NCI-H82 (cell line): ENCODE data around the gene RASL11B.

Experiments
- DNase-seq: peaks from one replicate; lab custom pipeline; 2025; lab: John Stamatoyannopoulos, UW

RASL11B gene

GRCh38 chr4:52914051-52914605 lies 52.0 kb downstream of the RASL11B start:
- no peak for DNase-seq

DNA sequence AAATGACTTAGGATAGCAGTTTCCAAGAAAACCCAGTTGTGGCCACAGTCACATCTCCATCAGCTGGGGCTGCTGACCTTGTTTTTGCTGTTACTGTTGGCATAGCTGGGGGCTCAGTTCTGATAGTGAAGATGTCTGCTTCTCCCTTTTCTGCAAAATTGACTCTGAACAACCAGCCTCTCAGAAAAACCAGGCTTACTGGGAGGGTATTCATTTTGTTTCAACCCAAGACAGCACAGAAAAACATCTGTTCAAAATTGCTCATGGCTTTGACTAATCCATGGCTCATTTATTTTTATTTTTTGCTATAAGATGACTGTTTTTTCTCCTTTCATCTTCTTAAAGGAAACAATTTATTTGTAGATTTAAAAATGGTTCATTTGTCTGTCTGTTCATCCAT lies 53.1 kb downstream of the RASL11B start:
- no peak for DNase-seq

DNA sequence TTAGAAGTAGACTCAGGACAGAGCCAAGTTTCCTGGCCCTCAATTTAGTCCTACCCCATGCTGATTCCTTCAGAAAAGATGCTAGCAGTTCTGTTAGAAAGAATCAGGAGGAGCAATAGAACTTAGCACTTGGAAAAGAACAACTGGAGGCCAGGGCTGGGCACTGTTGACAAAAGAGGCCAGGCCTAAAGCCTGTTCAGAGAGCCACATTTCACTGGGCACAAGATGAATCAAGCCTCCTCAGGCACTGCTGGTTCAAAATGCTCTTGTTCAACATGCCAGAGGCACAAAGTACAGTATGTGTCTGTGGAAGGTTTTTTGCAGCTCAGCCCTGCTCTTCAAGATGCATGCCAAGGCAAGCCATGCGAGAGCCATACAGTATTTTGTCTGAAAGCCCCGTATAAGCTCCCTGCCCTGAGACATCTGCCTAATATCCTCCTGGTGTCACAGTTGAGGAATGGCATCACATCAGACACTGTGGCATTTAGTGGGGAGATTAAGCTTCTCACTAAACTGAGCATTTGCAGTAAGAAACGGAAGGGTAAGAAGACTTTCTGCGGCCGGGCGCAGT lies 53.7 kb downstream of the RASL11B start:
- DNase-seq = peak; percentile 37
